Panc1 (cell line): ENCODE data around the gene LAMC3. TPM values are rescaled to one million over a fixed set of nuclear protein-coding genes. Genes with fewer than 3 reads are reported as not detected.

Experiments used
- ATAC-seq: fragments of 200-7000 bp; cut with Tn5 transposase; 2 replicates; pipeline ENCODE4 v1.9.1; 2020; ENCODE audit warnings: mild to moderate bottlenecking, moderate library complexity
- BruUV-seq: library from RNA; stranded (reverse); fragments of 400-500 nt; replicated peaks from 2 replicates; lab custom pipeline; 2021; lab: Mats Ljungman, UMichigan
- CTCF ChIA-PET: fragments of 300-600 bp; sonication (Branson Sonifier 250); formaldehyde crosslinking; loops from one replicate; lab custom pipeline; 2022; ENCODE audit warnings: antibody characterized with exemption; lab: Charles Lee
- POLR2A ChIA-PET: fragments of 300-600 bp; sonication (Branson Sonifier 250); formaldehyde crosslinking; loops from one replicate; lab custom pipeline; 2022; ENCODE audit warnings: antibody characterized with exemption; lab: Charles Lee
- DNase-seq: peaks from one replicate; pipeline ENCODE4 v3.0.0-alpha.2; 2010; ENCODE audit warnings: low read depth, low spot score
- H3K27ac ChIP-seq: 2 replicates; pipeline ENCODE4 v1.5.1; 2011; ENCODE audit warnings: mild to moderate bottlenecking, low read length, inconsistent platforms
- H3K27me3 ChIP-seq: fragments of 200-500 bp; sonication (Bioruptor generic); 2 replicates; pipeline ENCODE4 v1.6.0; 2014; ENCODE audit warnings: low read length, inconsistent platforms; ENCODE audit not compliant: control insufficient read depth, insufficient read depth
- H3K36me3 ChIP-seq: fragments of 200-500 bp; sonication (Bioruptor generic); 2 replicates; pipeline ENCODE4 v1.5.1; 2014; ENCODE audit warnings: inconsistent platforms, mild to moderate bottlenecking, low read length, moderate library complexity; ENCODE audit not compliant: control insufficient read depth, insufficient read depth
- H3K4me1 ChIP-seq: 2 replicates; pipeline ENCODE4 v1.5.1; 2011; ENCODE audit warnings: inconsistent platforms, mild to moderate bottlenecking, low read length, moderate library complexity; ENCODE audit not compliant: control insufficient read depth, insufficient read depth
- H3K4me3 ChIP-seq, 2 experiments: 2 replicates each; pipeline ENCODE4 v1.5.1; 2011 to 2012; ENCODE audit warnings: low read depth in 2 of 2, low read length in 2 of 2, mild to moderate bottlenecking in 2 of 2, inconsistent platforms in 1 of 2, moderate library complexity in 1 of 2
- H3K9me3 ChIP-seq: fragments of 200-500 bp; sonication (Bioruptor generic); 2 replicates; pipeline ENCODE4 v1.5.1; 2014; ENCODE audit warnings: low read depth, mild to moderate bottlenecking, inconsistent platforms, low read length, moderate library complexity; ENCODE audit not compliant: control insufficient read depth, insufficient read depth
- POLR2AphosphoS5 ChIP-seq: IDR thresholded peaks from 2 replicates; pipeline ENCODE4 v1.6.1; 2012; ENCODE audit warnings: mild to moderate bottlenecking, low read depth, low read length, moderate library complexity
- SIN3A ChIP-seq: IDR thresholded peaks from 2 replicates; pipeline ENCODE4 v1.6.1; 2012; ENCODE audit warnings: low read depth, mild to moderate bottlenecking, low read length, moderate library complexity, borderline replicate concordance; ENCODE audit not compliant: insufficient read depth
- TCF7L2 ChIP-seq: IDR thresholded peaks from 2 replicates; pipeline ENCODE4 v1.6.1; 2011; ENCODE audit warnings: mild to moderate bottlenecking, low read depth, low read length, inconsistent platforms
- in situ Hi-C: cut with HindIII; loops from 2 replicates; pipeline ENCODE4 v1.10.0; 2016; ENCODE audit warnings: low sequenced_read_pairs, low pct_unique_long_range_greater_than_20kb
- intact Hi-C: fragments of 100-400 bp; cut with micrococcal nuclease; formaldehyde crosslinking; loops from one replicate; pipeline ENCODE4 v1.10.0; 2022; ENCODE audit not compliant: unreplicated experiment
- total RNA-seq: library from RNA; stranded (reverse); gene quantifications from one replicate; pipeline ENCODE4 v1.2.1, GENCODE V29; 2021; ENCODE audit not compliant: unreplicated experiment
- TF ChIP-seq, protein P1 (sequence below): fragments of 450-650 bp; IDR thresholded peaks from 2 replicates; pipeline ENCODE4 v1.5.1; 2017; ENCODE audit warnings: mild to moderate bottlenecking
- TF ChIP-seq, protein P2 (sequence below), 2 experiments: IDR thresholded peaks; 2 replicates each; pipeline ENCODE4 v1.6.1; 2011 to 2012; ENCODE audit warnings: low read depth in 2 of 2, control low read depth in 1 of 2, low read length in 1 of 2, mild to moderate bottlenecking in 1 of 2, moderate library complexity in 1 of 2; ENCODE audit not compliant: insufficient read depth in 1 of 2

The LAMC3 gene
- total RNA-seq, 1 experiment from 2014 or later, result 16.4 TPM

DNA sequence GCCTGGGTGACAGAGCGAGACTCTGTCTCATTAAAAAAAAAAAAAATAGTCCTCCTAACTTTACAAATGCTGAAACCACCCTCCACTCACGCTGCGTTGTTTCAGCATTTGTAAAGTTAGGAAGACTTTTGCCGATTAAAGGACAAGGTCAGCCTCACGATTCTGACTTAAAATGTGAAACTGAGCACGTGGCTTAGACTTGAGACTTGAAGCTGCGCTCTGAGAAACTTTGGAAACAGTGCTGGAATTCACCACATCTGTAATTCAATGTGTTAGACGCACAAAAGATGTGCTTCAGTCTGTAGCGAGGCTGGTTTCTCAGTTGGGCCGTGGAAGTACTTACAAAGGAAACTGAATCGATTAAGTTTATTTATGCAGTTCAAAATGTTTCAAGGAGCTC is 25.0 kb upstream of the LAMC3 start:
- H3K27ac ChIP-seq, result no peak overlapping the region
- ChIA-PET POLR2A (interaction anchor here (0.7 kb wide), 1 partner anchor 70 kb away, joined by 4 read pairs; no protein-coding TSS in a partner anchor), CTCF (no interaction called here)
- no peaks in the 10 kb centered on the region for H3K36me3 ChIP-seq
- in situ Hi-C loops, result no loop called here
- DNase-seq, result no peak
- H3K27me3 ChIP-seq, result no peaks in the 10 kb centered on the region
- H3K4me1 ChIP-seq, result no peaks in the 10 kb centered on the region
- no peaks in the 10 kb centered on the region for H3K9me3 ChIP-seq
- TF ChIP-seq POLR2AphosphoS5, result no peak
- TF ChIP-seq TCF7L2, result no peak
- TF ChIP-seq, protein P1, sequence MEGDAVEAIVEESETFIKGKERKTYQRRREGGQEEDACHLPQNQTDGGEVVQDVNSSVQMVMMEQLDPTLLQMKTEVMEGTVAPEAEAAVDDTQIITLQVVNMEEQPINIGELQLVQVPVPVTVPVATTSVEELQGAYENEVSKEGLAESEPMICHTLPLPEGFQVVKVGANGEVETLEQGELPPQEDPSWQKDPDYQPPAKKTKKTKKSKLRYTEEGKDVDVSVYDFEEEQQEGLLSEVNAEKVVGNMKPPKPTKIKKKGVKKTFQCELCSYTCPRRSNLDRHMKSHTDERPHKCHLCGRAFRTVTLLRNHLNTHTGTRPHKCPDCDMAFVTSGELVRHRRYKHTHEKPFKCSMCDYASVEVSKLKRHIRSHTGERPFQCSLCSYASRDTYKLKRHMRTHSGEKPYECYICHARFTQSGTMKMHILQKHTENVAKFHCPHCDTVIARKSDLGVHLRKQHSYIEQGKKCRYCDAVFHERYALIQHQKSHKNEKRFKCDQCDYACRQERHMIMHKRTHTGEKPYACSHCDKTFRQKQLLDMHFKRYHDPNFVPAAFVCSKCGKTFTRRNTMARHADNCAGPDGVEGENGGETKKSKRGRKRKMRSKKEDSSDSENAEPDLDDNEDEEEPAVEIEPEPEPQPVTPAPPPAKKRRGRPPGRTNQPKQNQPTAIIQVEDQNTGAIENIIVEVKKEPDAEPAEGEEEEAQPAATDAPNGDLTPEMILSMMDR, result no peak
- TF ChIP-seq, protein P2, sequence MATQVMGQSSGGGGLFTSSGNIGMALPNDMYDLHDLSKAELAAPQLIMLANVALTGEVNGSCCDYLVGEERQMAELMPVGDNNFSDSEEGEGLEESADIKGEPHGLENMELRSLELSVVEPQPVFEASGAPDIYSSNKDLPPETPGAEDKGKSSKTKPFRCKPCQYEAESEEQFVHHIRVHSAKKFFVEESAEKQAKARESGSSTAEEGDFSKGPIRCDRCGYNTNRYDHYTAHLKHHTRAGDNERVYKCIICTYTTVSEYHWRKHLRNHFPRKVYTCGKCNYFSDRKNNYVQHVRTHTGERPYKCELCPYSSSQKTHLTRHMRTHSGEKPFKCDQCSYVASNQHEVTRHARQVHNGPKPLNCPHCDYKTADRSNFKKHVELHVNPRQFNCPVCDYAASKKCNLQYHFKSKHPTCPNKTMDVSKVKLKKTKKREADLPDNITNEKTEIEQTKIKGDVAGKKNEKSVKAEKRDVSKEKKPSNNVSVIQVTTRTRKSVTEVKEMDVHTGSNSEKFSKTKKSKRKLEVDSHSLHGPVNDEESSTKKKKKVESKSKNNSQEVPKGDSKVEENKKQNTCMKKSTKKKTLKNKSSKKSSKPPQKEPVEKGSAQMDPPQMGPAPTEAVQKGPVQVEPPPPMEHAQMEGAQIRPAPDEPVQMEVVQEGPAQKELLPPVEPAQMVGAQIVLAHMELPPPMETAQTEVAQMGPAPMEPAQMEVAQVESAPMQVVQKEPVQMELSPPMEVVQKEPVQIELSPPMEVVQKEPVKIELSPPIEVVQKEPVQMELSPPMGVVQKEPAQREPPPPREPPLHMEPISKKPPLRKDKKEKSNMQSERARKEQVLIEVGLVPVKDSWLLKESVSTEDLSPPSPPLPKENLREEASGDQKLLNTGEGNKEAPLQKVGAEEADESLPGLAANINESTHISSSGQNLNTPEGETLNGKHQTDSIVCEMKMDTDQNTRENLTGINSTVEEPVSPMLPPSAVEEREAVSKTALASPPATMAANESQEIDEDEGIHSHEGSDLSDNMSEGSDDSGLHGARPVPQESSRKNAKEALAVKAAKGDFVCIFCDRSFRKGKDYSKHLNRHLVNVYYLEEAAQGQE (IDR thresholded peaks at IDR 0.05; ENCODE audit: insufficient read depth in 1 of 2, low read depth in 2 of 2, low read length in 1 of 2), result no peak
- TF ChIP-seq SIN3A, result no peak
- BruUV-seq, result no TSS peak
- intact Hi-C loops, result no loop called here
- no peak for ATAC-seq
- no peak overlapping the region for H3K4me3 ChIP-seq

DNA sequence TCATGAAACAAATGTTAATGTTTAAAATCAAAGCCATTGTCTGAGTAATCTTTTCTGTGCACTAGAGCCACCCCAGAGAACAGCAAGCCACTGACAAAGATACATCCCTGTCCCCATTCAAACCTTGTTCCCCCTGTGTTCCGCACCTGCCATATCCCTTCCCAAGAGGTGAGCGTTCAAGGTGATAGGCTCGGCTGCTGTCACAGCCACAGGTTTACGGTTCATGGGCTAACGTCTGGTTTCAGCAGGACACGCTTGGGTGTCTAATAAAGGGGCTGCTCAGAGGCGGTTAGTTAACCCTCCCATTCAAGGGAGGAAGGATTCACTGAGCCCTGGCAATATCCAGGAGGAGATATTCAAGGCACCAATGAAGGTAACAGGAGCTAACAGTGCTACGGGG is 24.5 kb upstream of the LAMC3 start:
- no TSS peak for BruUV-seq
- no peak for DNase-seq
- H3K27ac ChIP-seq, result no peak overlapping the region
- no peaks in the 10 kb centered on the region for H3K27me3 ChIP-seq
- CTCF ChIA-PET, result no interaction called here
- no peaks in the 10 kb centered on the region for H3K36me3 ChIP-seq
- TF ChIP-seq, protein P1, result no peak
- TF ChIP-seq, protein P2 (IDR thresholded peaks at IDR 0.05; ENCODE audit: insufficient read depth in 1 of 2, low read depth in 2 of 2, low read length in 1 of 2), result no peak
- no peak for ATAC-seq
- in situ Hi-C loops, result no loop called here
- H3K4me3 ChIP-seq, result no peak overlapping the region
- no peaks in the 10 kb centered on the region for H3K4me1 ChIP-seq
- POLR2A ChIA-PET, result interaction anchor here (0.7 kb wide), 1 partner anchor 71 kb away, joined by 4 read pairs; no protein-coding TSS in a partner anchor
- intact Hi-C loops, result no loop called here
- no peaks in the 10 kb centered on the region for H3K9me3 ChIP-seq
